ENCODE results near the gene ST7.
A peak's percentile ranks its signal among the peaks of the same experiment; 100 is the strongest.

The ST7 gene

DNA sequence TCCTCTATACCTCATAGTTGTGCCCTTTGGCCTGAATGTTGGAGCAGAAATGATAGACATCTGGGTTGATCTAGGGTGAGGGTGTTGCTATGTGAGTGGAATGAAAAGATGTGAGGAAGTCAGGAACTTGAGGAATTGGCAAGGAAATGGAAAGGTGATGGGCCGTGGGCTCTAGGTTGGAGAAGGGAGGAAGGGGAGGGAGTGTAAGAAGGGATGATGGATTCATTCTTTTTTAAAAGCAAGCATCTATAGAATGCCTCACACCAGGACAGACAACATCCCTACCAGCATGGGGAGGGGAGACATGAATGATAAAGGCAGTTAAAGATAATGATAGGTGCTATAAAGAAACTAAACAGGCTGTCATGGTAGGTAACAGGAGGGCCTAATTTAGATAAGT is 201.4 kb downstream of the ST7 start:
- TF ChIP-seq, protein P1, sequence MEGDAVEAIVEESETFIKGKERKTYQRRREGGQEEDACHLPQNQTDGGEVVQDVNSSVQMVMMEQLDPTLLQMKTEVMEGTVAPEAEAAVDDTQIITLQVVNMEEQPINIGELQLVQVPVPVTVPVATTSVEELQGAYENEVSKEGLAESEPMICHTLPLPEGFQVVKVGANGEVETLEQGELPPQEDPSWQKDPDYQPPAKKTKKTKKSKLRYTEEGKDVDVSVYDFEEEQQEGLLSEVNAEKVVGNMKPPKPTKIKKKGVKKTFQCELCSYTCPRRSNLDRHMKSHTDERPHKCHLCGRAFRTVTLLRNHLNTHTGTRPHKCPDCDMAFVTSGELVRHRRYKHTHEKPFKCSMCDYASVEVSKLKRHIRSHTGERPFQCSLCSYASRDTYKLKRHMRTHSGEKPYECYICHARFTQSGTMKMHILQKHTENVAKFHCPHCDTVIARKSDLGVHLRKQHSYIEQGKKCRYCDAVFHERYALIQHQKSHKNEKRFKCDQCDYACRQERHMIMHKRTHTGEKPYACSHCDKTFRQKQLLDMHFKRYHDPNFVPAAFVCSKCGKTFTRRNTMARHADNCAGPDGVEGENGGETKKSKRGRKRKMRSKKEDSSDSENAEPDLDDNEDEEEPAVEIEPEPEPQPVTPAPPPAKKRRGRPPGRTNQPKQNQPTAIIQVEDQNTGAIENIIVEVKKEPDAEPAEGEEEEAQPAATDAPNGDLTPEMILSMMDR (conservative IDR thresholded peaks at IDR 0.05; ENCODE audit: control insufficient read depth, insufficient read depth, low read depth, low read length): no peak
- no peak for DNase-seq (ENCODE audit: low read depth)
- H3K4me3 ChIP-seq (ENCODE audit: control insufficient read depth, low read depth, low read length): no peak overlapping the region

DNA sequence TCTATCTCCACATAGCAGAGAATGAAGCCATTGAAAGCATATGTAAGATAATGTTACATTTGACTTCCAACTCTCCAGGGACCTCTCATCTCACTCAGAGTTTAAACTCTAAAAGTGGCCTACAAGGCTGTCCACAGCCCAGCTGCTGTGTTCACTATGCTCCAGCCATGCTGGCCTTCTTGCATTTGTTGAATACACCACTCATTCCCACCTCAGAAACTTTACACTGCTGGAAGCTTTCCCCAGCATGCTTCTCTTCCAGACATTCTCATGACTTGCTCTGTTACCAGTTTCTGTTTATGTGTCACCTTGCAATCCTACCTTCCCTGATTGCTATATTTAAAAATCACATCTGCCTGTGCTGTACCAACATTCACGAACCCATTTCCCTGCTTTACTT is 202.4 kb downstream of the ST7 start:
- TF ChIP-seq, protein P1 (conservative IDR thresholded peaks at IDR 0.05; ENCODE audit: control insufficient read depth, insufficient read depth, low read depth, low read length): no peak
- H3K4me3 ChIP-seq (ENCODE audit: control insufficient read depth, low read depth, low read length): no peak overlapping the region
- no peak for DNase-seq (ENCODE audit: low read depth)

DNA sequence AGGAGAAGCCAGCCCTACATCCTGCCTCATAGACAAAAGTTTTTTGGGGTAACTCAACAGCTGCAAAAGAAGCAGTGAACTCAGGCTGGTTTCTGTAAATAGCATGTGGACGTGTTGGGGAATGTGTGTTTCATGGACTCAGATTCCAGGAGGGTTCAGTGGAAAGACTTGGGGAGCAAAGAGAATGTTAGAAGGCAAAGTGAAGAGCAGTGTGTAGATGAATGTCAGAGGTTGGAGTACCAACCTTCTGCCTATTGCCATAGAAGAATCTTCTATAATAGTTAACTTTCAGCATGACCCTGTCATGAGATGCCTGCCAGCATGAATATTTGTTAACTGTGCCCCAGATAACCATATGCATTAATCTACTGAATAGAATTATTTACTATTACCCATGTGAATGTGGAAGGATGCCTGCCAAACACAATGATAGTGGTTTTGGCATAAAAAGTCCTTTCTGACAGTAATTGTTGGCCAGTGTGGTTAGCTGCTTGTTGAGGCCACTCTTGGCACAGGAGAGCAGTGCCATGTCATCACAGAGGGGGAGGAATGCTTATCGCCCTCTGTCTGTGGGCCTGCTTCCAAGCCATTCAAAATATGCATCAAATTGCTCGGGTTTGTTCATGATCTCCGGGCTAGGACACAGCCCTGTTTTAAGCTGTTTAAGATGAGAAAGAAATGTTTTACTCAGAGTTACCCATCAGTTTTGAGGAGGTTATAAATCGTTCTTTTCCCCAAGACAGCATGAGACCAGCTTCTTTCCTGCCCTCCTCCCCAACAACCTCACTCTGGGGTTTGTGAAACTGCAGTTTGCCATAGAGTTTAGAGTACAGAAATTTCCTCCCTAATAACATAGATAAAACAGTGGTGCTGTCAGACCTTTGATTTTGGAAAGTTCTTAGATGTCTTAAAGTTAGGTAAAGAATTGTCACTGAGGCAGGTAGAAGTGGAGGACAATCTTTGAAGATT is 204.2 kb downstream of the ST7 start:
- no peak overlapping the region for H3K4me3 ChIP-seq (ENCODE audit: control insufficient read depth, low read depth, low read length)
- peak; percentile 93 for DNase-seq (ENCODE audit: low read depth)

DNA sequence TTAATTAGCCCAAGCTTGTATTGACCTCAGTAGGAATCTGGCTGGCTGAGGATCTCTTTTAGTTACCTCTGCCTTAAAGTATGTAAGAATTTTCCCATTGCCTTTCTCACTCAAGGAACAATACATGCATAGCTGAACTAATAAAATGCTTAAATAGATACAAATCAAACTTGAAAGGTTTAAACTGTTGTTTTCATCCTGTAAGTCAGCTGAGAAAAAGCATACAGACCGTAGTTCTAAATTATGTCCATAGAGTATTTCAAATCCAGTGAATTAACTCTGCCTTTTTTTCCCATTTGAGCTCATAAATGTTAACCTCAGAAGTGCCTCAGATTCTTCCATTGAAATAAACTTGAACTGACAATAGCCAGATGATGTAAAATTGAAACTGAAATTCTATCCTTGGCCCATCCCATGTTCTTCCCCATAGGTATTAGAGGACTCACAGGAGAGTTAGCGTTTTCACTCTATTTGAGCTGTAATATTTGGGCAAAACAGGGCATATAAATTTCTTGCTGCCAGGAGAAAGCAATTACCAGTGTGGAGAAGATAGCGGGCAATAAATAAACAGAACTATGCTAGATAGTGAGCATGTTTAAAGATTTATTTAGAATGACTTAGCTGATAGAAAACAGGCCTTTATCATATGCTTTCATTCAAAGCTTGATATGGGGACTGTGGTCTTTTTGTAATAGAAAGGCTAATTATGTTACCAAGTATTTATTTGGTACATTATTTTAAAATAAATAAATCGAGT is 205.8 kb downstream of the ST7 start:
- H3K4me3 ChIP-seq (ENCODE audit: control insufficient read depth, low read depth, low read length): no peak overlapping the region
- no peak for DNase-seq (ENCODE audit: low read depth)
- TF ChIP-seq, protein P1 (conservative IDR thresholded peaks at IDR 0.05; ENCODE audit: control insufficient read depth, insufficient read depth, low read depth, low read length): no peak

More for the DNA sequence above, 204.2 kb downstream of the ST7 start:
- TF ChIP-seq, protein P1 (conservative IDR thresholded peaks at IDR 0.05; ENCODE audit: control insufficient read depth, insufficient read depth, low read depth, low read length): peak; percentile 51

DNA sequence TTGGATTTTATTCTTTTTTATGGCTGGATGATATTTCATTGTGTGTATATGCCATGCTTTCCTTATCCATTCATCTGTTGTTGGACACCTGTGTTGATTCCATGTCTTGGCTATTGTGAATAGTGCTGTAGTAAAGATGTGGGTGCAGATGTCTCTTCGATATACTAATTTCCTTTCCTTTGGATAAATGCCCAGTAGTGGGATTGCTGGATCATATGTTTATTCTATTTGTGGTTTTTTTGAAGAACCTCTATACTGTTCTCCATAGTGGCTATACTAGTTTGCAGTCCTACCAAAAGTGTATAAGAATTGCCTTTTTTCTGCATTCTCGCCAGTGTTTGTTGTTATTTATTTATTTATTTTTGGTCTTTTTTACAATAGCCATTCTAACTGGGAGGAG is 209.8 kb downstream of the ST7 start:
- DNase-seq (ENCODE audit: low read depth): peak; percentile 36
- TF ChIP-seq, protein P1 (conservative IDR thresholded peaks at IDR 0.05; ENCODE audit: control insufficient read depth, insufficient read depth, low read depth, low read length): no peak
- no peak overlapping the region for H3K4me3 ChIP-seq (ENCODE audit: control insufficient read depth, low read depth, low read length)

DNA sequence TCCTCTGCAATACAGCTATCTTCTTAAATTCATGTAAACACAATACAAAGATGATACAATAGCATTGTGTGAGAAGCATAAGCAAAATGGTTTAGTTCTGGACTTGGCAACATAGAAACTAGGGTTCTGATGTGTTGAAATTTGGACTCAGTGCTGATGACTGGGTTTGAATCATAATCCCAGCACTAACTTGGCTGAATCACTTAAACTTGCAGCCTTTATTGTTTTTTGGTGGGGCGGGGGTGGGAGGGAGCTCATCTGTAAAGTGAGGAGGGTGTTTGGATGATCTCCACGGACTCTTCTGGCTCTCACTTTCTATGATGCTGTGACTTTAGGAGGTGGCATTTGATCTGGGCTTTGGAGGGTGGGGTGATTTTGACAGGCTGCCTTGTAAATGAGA is 211.3 kb downstream of the ST7 start:
- peak; percentile 93 for DNase-seq (ENCODE audit: low read depth)
- TF ChIP-seq, protein P1 (conservative IDR thresholded peaks at IDR 0.05; ENCODE audit: control insufficient read depth, insufficient read depth, low read depth, low read length): no peak
- H3K4me3 ChIP-seq (ENCODE audit: control insufficient read depth, low read depth, low read length): no peak overlapping the region
